ENCODE data around the gene MGAT5.

DNA sequence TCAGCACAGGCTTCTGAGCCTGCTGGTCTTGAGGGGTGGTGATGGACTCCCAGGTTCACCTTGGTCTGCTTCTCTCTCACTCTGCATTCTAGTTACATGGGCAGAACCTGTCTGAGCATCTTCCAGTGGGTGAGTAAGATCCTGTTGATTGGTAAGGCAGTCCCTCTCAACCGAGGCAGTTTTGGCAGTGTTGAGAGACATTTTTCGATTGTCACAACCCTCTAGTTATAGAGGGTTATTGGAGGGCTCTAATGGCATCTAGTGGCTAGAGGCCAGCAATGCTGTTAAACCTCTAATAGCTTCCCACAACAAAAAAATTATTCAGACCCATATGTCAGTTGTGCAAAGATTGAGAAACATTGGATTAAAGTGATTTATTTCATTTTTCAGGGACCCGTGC, 9.3 kb upstream of the MGAT5 start:
- no peak for TF ChIP-seq EZH2 (IDR thresholded peaks at IDR 0.05; ENCODE audit: borderline replicate concordance, low read length)
- TF ChIP-seq, protein P1, sequence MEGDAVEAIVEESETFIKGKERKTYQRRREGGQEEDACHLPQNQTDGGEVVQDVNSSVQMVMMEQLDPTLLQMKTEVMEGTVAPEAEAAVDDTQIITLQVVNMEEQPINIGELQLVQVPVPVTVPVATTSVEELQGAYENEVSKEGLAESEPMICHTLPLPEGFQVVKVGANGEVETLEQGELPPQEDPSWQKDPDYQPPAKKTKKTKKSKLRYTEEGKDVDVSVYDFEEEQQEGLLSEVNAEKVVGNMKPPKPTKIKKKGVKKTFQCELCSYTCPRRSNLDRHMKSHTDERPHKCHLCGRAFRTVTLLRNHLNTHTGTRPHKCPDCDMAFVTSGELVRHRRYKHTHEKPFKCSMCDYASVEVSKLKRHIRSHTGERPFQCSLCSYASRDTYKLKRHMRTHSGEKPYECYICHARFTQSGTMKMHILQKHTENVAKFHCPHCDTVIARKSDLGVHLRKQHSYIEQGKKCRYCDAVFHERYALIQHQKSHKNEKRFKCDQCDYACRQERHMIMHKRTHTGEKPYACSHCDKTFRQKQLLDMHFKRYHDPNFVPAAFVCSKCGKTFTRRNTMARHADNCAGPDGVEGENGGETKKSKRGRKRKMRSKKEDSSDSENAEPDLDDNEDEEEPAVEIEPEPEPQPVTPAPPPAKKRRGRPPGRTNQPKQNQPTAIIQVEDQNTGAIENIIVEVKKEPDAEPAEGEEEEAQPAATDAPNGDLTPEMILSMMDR (IDR thresholded peaks at IDR 0.05; ENCODE audit: low read length) = peak; percentile 60
